Activated CD4-positive, alpha-beta T cell treated with anti-CD3 and anti-CD28 coated beads, Interleukin-2, amount 50 U/mL, for 16 hours (primary cell): Measurements from ENCODE around the gene CYP51A1.
"Not testable (repeated sequence)": the region's sequence is repeated elsewhere in the genome, so short reads cannot be mapped to it uniquely, and the experiment has no call there.

Experiments used
- DNase-seq: peaks from one replicate; pipeline ENCODE4 v3.0.0-alpha.2; 2020

The CYP51A1 gene

GRCh38 chr7:92134271-92135051 is at the start of gene CYP51A1:
Gene CYP51A1 (minus strand): TSS chr7:92134477. CDS start chr7:92134364, 113 bp downstream.
- peak; percentile 91 for DNase-seq

GRCh38 chr7:92178928-92179924 is 44.9 kb upstream of the CYP51A1 start, which contains the start of gene LRRD1:
Gene LRRD1 (minus strand): TSS chr7:92179142. CDS start chr7:92165202, 13,940 bp downstream.
- DNase-seq = peak; percentile 90

- DNase-seq = no peak
Measured at GRCh38 chr7:92177362-92177761, 43.1 kb upstream of the CYP51A1 start.

GRCh38 chr7:92169529-92169928 is 35.3 kb upstream of the CYP51A1 start:
- DNase-seq = not testable (repeated sequence)

- no peak for DNase-seq
Measured at GRCh38 chr7:92161271-92161670, 27.0 kb upstream of the CYP51A1 start.

GRCh38 chr7:92158660-92159575 is 24.6 kb upstream of the CYP51A1 start:
- DNase-seq = no peak

GRCh38 chr7:92156990-92157389 is 22.7 kb upstream of the CYP51A1 start:
- DNase-seq = no peak

- no peak for DNase-seq
Measured at GRCh38 chr7:92155108-92155739, 20.9 kb upstream of the CYP51A1 start.

GRCh38 chr7:92150450-92151017 is 16.3 kb upstream of the CYP51A1 start:
- DNase-seq = no peak

- DNase-seq = no peak
Measured at GRCh38 chr7:92149736-92150239, 15.5 kb upstream of the CYP51A1 start.

- DNase-seq = not testable (repeated sequence)
Measured at GRCh38 chr7:92143192-92143880, 9.1 kb upstream of the CYP51A1 start.

GRCh38 chr7:92142791-92143190 is 8.5 kb upstream of the CYP51A1 start:
- DNase-seq = not testable (repeated sequence)

GRCh38 chr7:92141161-92141560 is 6.9 kb upstream of the CYP51A1 start:
- DNase-seq = no peak

GRCh38 chr7:92137557-92137956 is 3.3 kb upstream of the CYP51A1 start:
- DNase-seq = no peak

- peak; percentile 10 for DNase-seq
Measured at GRCh38 chr7:92135052-92135889, 994 bp upstream of the CYP51A1 start.

- peak; percentile 59 for DNase-seq
Measured at GRCh38 chr7:92133737-92134270, 473 bp downstream of the CYP51A1 start.

- no peak for DNase-seq
Measured at GRCh38 chr7:92133133-92133736, 1.0 kb downstream of the CYP51A1 start.

GRCh38 chr7:92131764-92132330 is 2.4 kb downstream of the CYP51A1 start:
- DNase-seq = no peak

GRCh38 chr7:92131093-92131492 is 3.2 kb downstream of the CYP51A1 start:
- no peak for DNase-seq
